Measurements from ENCODE around the gene UBE2R2. TPM values are rescaled to one million over a fixed set of nuclear protein-coding genes. Genes with fewer than 3 reads are reported as not detected.

The UBE2R2 gene
- total RNA-seq, 2 experiments from 2014 or later: 22.7 to 24.5 TPM

DNA sequence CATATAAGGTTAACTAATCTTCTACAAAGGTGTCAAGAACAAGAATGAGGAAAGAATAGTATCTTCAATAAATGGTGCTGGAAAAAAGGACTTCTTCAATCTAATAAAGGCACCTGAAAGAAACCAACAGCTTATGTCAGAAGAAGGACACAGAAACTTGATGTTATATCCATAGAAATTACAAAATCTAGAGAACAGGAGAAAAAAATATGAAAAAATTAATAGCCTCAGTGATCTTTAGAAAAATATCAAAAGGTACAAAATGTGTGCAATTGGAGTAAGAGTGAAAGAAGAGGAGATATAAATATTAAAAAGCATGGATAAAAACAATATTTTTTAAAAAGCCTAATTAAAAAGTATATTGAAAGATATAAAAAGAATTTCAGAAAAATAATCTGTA is 40.4 kb upstream of the UBE2R2 start:
- H3K27ac Mint-ChIP-seq: no peak overlapping the region
- TF ChIP-seq, protein P1, sequence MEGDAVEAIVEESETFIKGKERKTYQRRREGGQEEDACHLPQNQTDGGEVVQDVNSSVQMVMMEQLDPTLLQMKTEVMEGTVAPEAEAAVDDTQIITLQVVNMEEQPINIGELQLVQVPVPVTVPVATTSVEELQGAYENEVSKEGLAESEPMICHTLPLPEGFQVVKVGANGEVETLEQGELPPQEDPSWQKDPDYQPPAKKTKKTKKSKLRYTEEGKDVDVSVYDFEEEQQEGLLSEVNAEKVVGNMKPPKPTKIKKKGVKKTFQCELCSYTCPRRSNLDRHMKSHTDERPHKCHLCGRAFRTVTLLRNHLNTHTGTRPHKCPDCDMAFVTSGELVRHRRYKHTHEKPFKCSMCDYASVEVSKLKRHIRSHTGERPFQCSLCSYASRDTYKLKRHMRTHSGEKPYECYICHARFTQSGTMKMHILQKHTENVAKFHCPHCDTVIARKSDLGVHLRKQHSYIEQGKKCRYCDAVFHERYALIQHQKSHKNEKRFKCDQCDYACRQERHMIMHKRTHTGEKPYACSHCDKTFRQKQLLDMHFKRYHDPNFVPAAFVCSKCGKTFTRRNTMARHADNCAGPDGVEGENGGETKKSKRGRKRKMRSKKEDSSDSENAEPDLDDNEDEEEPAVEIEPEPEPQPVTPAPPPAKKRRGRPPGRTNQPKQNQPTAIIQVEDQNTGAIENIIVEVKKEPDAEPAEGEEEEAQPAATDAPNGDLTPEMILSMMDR (IDR thresholded peaks at IDR 0.05): no peak
- Histone ChIP-seq H3K4me3 (ENCODE audit: low read length) (no peak overlapping the region), H3K27ac (ENCODE audit: low read depth in 1 of 2, low read length in 2 of 2) (no peak overlapping the region), H3K9me3 (ENCODE audit: control insufficient read depth in 1 of 2, insufficient read depth in 1 of 2, low read length in 2 of 2) (no peaks in the 10 kb centered on the region), H3K36me3 (ENCODE audit: insufficient read depth, low read length) (no peaks in the 10 kb centered on the region), H3K4me1 (ENCODE audit: insufficient read depth, low read length) (no peaks in the 10 kb centered on the region), H3K27me3 (ENCODE audit: control insufficient read depth in 1 of 2, insufficient read depth in 2 of 2, low read length in 2 of 2) (no peaks in the 10 kb centered on the region)
- H3K9me3 Mint-ChIP-seq: no peaks in the 10 kb centered on the region
- H3K36me3 Mint-ChIP-seq (ENCODE audit: low read depth): no peaks in the 10 kb centered on the region
- H3K27me3 Mint-ChIP-seq: peaks cover 11% of the 10 kb centered on the region
- no peak overlapping the region for H3K4me3 Mint-ChIP-seq
- ATAC-seq (ENCODE audit: poor library complexity) (no peak), DNase-seq (no peak)
- intact Hi-C loops (cut with DNase I, micrococcal nuclease): loop anchor here in 1 of 2 experiments (5.0 kb wide), 1 partner anchor 154 kb away; no protein-coding TSS in a partner anchor
- CTCF ChIA-PET: no interaction called here
- H3K4me1 Mint-ChIP-seq (ENCODE audit: low read depth): peaks cover 11% of the 10 kb centered on the region
- POLR2A ChIA-PET: no interaction called here

DNA sequence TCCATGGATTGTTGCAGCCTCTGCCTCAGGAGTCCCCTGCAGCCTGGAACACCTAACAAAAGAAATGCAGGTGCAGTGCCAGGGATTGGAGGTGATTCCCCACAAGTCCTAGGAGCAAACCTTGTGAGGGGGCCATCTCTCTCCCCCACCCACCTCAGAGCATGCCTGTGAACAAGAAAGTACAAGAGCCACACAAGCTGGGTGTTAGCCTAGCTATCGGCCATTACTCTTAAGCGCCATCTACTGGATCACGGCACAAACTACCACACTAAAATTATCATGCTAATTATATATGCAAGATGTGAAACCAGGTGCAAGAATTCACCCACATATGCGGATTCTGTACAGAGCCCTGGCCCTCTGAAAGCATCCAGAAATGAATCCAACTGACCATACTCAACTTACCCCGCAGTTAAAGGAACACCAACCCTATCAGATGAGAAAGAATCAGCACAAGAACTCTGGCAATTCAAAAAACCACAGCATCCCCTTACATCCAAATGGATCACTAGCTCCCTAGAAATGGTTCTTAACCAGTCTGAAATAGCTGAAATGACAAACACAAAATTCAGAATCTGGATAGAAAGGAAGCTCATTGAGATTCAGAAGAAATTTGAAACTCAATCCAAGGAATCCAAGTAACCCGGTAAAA is 38.1 kb upstream of the UBE2R2 start:
- Histone ChIP-seq H3K9me3 (ENCODE audit: control insufficient read depth in 1 of 2, insufficient read depth in 1 of 2, low read length in 2 of 2) (no peaks in the 10 kb centered on the region), H3K27me3 (ENCODE audit: control insufficient read depth in 1 of 2, insufficient read depth in 2 of 2, low read length in 2 of 2) (no peaks in the 10 kb centered on the region), H3K4me3 (ENCODE audit: low read length) (no peak overlapping the region), H3K36me3 (ENCODE audit: insufficient read depth, low read length) (no peaks in the 10 kb centered on the region), H3K4me1 (ENCODE audit: insufficient read depth, low read length) (no peaks in the 10 kb centered on the region), H3K27ac (ENCODE audit: low read depth in 1 of 2, low read length in 2 of 2) (no peak overlapping the region)
- DNase-seq (peak in 12 of 14 experiments; percentile 20 to 78 (median 28)), ATAC-seq (ENCODE audit: poor library complexity) (peak; percentile 89)
- intact Hi-C loops (cut with DNase I, micrococcal nuclease): loop anchor here in 1 of 2 experiments (5.0 kb wide), 1 partner anchor 157 kb away; no protein-coding TSS in a partner anchor
- no peaks in the 10 kb centered on the region for H3K36me3 Mint-ChIP-seq (ENCODE audit: low read depth)
- peaks cover 6% of the 10 kb centered on the region for H3K27me3 Mint-ChIP-seq
- H3K4me1 Mint-ChIP-seq (ENCODE audit: low read depth): peaks cover 11% of the 10 kb centered on the region
- no peak overlapping the region for H3K27ac Mint-ChIP-seq
- no peak overlapping the region for H3K4me3 Mint-ChIP-seq
- ChIA-PET POLR2A (no interaction called here), CTCF (interaction anchor here (0.6 to 1.3 kb wide), 12 partner anchors 9 to 213 kb away, joined by 3 to 9 read pairs (median 3); no protein-coding TSS in a partner anchor)
- TF ChIP-seq, protein P1 (IDR thresholded peaks at IDR 0.05): peak; percentile 77
- no peaks in the 10 kb centered on the region for H3K9me3 Mint-ChIP-seq

DNA sequence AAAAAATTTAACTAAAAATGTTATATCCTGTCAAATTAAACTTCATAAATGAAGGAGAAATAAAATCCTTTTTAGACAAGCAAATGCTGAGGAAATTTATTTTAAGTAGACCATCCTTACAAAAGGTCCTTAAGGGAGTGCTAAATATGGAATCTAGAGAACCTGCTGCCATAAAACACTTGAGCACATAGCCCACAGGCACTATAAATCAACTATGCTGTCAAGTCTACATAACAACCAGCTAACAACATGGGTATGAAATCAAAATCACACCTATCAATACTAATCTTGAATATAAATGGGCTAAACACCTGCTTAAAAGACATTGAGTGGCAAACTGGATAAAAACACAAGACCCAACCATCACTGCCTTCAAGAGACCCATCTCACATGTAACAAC is 36.7 kb upstream of the UBE2R2 start:
- no peak overlapping the region for H3K27ac Mint-ChIP-seq
- no peaks in the 10 kb centered on the region for H3K9me3 Mint-ChIP-seq
- H3K4me3 Mint-ChIP-seq: no peak overlapping the region
- Histone ChIP-seq H3K27ac (ENCODE audit: low read depth in 1 of 2, low read length in 2 of 2) (no peak overlapping the region), H3K36me3 (ENCODE audit: insufficient read depth, low read length) (no peaks in the 10 kb centered on the region), H3K4me3 (ENCODE audit: low read length) (no peak overlapping the region), H3K4me1 (ENCODE audit: insufficient read depth, low read length) (no peaks in the 10 kb centered on the region), H3K27me3 (ENCODE audit: control insufficient read depth in 1 of 2, insufficient read depth in 2 of 2, low read length in 2 of 2) (no peaks in the 10 kb centered on the region), H3K9me3 (ENCODE audit: control insufficient read depth in 1 of 2, insufficient read depth in 1 of 2, low read length in 2 of 2) (no peaks in the 10 kb centered on the region)
- CTCF ChIA-PET: no interaction called here
- TF ChIP-seq, protein P1 (IDR thresholded peaks at IDR 0.05): no peak
- H3K4me1 Mint-ChIP-seq (ENCODE audit: low read depth): peaks cover 11% of the 10 kb centered on the region
- intact Hi-C loops (cut with DNase I, micrococcal nuclease): no loop called here
- no peak for DNase-seq
- no peak for ATAC-seq (ENCODE audit: poor library complexity)
- peaks cover 6% of the 10 kb centered on the region for H3K27me3 Mint-ChIP-seq
- POLR2A ChIA-PET: no interaction called here
- no peaks in the 10 kb centered on the region for H3K36me3 Mint-ChIP-seq (ENCODE audit: low read depth)

Data from CD4-positive, alpha-beta T cell (primary cell).